ENCODE results near the gene ZFYVE26. TPM values are rescaled to one million over a fixed set of nuclear protein-coding genes. Genes with fewer than 3 reads are reported as not detected.

Gene ZFYVE26
- total and polyA plus RNA-seq, 10 of the 15 experiments (the other 5 are each of a cell fraction or from before 2014, with no cell fraction given) = 1.00 to 25.6 (median 12.0) TPM

- no peak for TF ChIP-seq KAT2A (conservative IDR thresholded peaks at IDR 0.05; ENCODE audit: control insufficient read depth, low read depth, low read length)
- no peak for TF ChIP-seq DPF2 (IDR thresholded peaks at IDR 0.05)
- no peak for TF ChIP-seq BCLAF1 (IDR thresholded peaks at IDR 0.05)
Observed at GRCh38 chr14:67814821-67815220, 1.6 kb downstream of the ZFYVE26 start (continued).

- Histone ChIP-seq H2AFZ (ENCODE audit: control insufficient read depth, low read depth, low read length) (no peak overlapping the region), H3K4me3 (no peak overlapping the region), H3K79me2 (ENCODE audit: control insufficient read depth, insufficient read depth, low read length) (no peaks in the 10 kb centered on the region), H3K27me3 (replicated peaks in 1 of 2; ENCODE audit: control insufficient read depth in 2 of 2, insufficient read depth in 2 of 2, low read length in 1 of 2) (no peaks in the 10 kb centered on the region), H3K4me1 (ENCODE audit: control insufficient read depth, insufficient read depth, low read length) (no peaks in the 10 kb centered on the region), H4K20me1 (ENCODE audit: control insufficient read depth, insufficient read depth) (no peaks in the 10 kb centered on the region), H3K36me3 (ENCODE audit: control insufficient read depth in 2 of 2, insufficient read depth in 2 of 2, low read length in 1 of 2) (peaks cover 20 to 34% of the 10 kb centered on the region in 2 experiments), H3K27ac (ENCODE audit: control insufficient read depth, insufficient read depth) (no peak overlapping the region), H3K9ac (ENCODE audit: control insufficient read depth, insufficient read depth, low read length) (no peak overlapping the region), H3K9me3 (replicated peaks; ENCODE audit: control insufficient read depth, insufficient read depth, low read length) (no peaks in the 10 kb centered on the region), H3K4me2 (ENCODE audit: control insufficient read depth, insufficient read depth) (no peak overlapping the region)
- intact Hi-C loops (cut with micrococcal nuclease; ENCODE audit: unreplicated experiment) = no loop called here
- SMC1A ChIA-PET (ENCODE audit: uncharacterized antibody, unreplicated experiment) = interaction anchor here (0.6 to 1.0 kb wide), 3 partner anchors 10 to 12 kb away, joined by 3 to 4 read pairs (median 3); partner anchors contain the start of gene ZFYVE26
- TF ChIP-seq RCOR1 (conservative IDR thresholded peaks at IDR 0.05; ENCODE audit: low read depth, low read length) = no peak
- TF ChIP-seq MEF2B (IDR thresholded peaks at IDR 0.05; ENCODE audit: partially characterized antibody, poor library complexity, severe bottlenecking) = peak; percentile 57
- no TSS peak for BruUV-seq (replicated peaks)
- no peak for FAIRE-seq
- DNase-seq (ENCODE audit: low read depth, low spot score) = no peak
- in situ Hi-C loops (cut with MboI) = no loop called here
- no peak for ATAC-seq
- CTCF ChIA-PET = interaction anchor here (0.6 to 1.1 kb wide), 3 partner anchors 10 to 1104 kb away, joined by 3 read pairs; no protein-coding TSS in a partner anchor
- WGBS (ENCODE audit: insufficient coverage, insufficient replicate concordance, low lambda C conversion rate, missing lambda C conversion rate) = 15% methylated on average over 3 of the region's 3 CpGs
- POLR2A ChIA-PET = interaction anchor here (0.5 kb wide), 1 partner anchor 32 kb away, joined by 4 read pairs; no protein-coding TSS in a partner anchor
- RAD21 ChIA-PET (ENCODE audit: unreplicated experiment) = no interaction called here
Observed at GRCh38 chr14:67806246-67806645, 10.1 kb downstream of the ZFYVE26 start.

Data from GM12878 (cell line).